Measurements from ENCODE around the gene CRY2. TPM values are rescaled to one million over a fixed set of nuclear protein-coding genes. Genes with fewer than 3 reads are reported as not detected.
"Not testable (repeated sequence)": the region's sequence is repeated elsewhere in the genome, so short reads cannot be mapped to it uniquely, and the experiment has no call there.

CRY2 gene
- total and polyA plus RNA-seq, 12 donors: 14.7 to 57.4 (median 28.8) TPM

DNA sequence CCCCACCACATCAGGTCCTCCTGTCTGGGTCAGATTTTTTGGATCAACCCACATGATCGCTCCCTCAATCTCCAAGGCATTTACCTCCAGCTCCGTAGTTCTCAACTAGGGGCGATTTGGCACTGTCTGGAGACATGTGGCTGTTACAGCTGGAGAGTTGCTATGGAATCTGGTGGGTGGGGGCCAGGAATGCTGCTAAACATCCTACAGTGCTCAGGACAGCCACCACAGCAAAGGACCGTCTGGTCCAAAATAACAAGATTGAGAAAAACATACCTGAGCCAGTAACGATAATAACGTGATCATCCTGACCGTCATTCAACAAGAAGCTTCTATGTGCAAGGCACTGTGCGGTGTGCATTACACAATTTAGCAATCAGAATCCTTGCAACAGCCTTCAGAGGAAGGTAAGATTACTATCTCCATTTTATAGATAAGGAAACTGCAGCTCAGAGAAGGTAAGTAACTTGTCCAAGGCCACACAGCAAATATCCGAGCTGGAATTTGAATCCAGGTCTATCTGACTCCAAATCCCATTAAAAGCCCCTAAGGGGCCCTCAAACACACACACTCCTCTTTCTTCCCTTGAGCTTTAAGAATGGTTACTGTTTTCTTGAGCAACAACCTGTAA lies 14.3 kb upstream of the CRY2 start:
- WGBS, 4 donors: 73 to 80% (median 76%) methylated on average over 9 of the region's 9 CpGs
- Histone ChIP-seq H3K36me3 (replicated peaks in 1 of 2) (no peaks in the 10 kb centered on the region), H3K27ac (no peak overlapping the region), H3K4me1 (replicated peaks in 1 of 2) (no peaks in the 10 kb centered on the region), H3K27me3 (no peaks in the 10 kb centered on the region), H3K4me3 (no peak overlapping the region), H3K9me3 (replicated peaks in 1 of 3) (no peaks in the 10 kb centered on the region)
- no peak for TF ChIP-seq POLR2A (IDR thresholded peaks at IDR 0.05)
- TF ChIP-seq, protein P1, sequence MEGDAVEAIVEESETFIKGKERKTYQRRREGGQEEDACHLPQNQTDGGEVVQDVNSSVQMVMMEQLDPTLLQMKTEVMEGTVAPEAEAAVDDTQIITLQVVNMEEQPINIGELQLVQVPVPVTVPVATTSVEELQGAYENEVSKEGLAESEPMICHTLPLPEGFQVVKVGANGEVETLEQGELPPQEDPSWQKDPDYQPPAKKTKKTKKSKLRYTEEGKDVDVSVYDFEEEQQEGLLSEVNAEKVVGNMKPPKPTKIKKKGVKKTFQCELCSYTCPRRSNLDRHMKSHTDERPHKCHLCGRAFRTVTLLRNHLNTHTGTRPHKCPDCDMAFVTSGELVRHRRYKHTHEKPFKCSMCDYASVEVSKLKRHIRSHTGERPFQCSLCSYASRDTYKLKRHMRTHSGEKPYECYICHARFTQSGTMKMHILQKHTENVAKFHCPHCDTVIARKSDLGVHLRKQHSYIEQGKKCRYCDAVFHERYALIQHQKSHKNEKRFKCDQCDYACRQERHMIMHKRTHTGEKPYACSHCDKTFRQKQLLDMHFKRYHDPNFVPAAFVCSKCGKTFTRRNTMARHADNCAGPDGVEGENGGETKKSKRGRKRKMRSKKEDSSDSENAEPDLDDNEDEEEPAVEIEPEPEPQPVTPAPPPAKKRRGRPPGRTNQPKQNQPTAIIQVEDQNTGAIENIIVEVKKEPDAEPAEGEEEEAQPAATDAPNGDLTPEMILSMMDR (IDR thresholded peaks at IDR 0.05): no peak
- peak in 2 of 7 donors; percentile 4 to 13 for DNase-seq
- intact Hi-C loops (cut with DNase I): no loop called here

DNA sequence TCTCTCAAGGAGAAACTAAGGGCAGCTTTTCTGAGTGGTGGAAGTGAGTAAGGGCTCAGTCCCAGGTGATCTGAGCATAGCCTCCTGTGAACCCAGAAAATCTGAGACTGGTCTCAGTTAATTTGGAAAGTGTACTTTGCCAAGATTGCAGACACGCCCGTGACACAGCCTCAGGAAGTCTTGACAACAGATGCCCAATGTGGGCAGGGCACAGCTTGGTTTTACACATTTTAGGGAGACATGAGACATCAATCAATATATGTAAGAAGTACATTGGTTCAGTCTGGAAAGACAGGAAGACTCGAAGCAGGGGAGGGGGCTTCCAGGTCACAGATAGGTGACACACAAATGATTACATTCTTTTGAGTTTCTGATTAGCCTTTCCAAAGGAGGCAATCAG lies 13.5 kb upstream of the CRY2 start:
- no peaks in the 10 kb centered on the region for H3K27me3 ChIP-seq
- intact Hi-C loops (cut with DNase I): no loop called here
- WGBS, 4 donors: 49 to 66% (median 58%) methylated on average over 3 of the region's 3 CpGs
- no peaks in the 10 kb centered on the region for H3K9me3 ChIP-seq (replicated peaks in 1 of 3)
- TF ChIP-seq POLR2A (IDR thresholded peaks at IDR 0.05): no peak
- TF ChIP-seq, protein P1 (IDR thresholded peaks at IDR 0.05): no peak
- H3K4me3 ChIP-seq: no peak overlapping the region
- H3K27ac ChIP-seq: no peak overlapping the region
- DNase-seq: peak in 2 of 7 donors; percentile 3 to 31
- H3K4me1 ChIP-seq (replicated peaks in 1 of 2): no peaks in the 10 kb centered on the region
- H3K36me3 ChIP-seq (replicated peaks in 1 of 2): no peaks in the 10 kb centered on the region

DNA sequence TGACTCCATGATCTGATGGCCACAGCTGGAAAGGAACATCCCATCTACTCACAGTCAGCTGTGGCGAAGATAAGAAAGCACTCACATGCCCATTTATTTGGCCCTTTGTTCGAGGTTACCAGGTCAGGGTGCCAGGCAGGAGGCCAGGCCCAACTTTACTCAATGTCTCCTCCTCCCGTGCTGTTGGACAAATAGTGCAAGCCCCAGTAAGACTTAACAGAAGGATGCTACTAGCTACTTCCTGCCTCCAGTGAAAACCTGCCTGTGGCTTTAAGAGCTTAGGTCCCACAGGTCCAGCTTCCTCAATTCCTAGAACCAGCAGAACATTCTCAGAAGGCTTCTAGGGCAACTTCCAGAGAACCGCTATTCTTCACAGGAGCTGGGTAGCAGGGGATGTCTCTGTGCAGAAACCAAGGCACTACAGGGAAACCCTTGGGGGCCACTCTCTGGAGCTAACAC lies 12.9 kb upstream of the CRY2 start:
- intact Hi-C loops (cut with DNase I): no loop called here
- H3K4me1 ChIP-seq (replicated peaks in 1 of 2): no peaks in the 10 kb centered on the region
- no peak overlapping the region for H3K27ac ChIP-seq
- no peak overlapping the region for H3K4me3 ChIP-seq
- no peaks in the 10 kb centered on the region for H3K9me3 ChIP-seq (replicated peaks in 1 of 3)
- no peaks in the 10 kb centered on the region for H3K27me3 ChIP-seq
- TF ChIP-seq POLR2A (IDR thresholded peaks at IDR 0.05): no peak
- TF ChIP-seq, protein P1 (IDR thresholded peaks at IDR 0.05): no peak
- H3K36me3 ChIP-seq (replicated peaks in 1 of 2): no peaks in the 10 kb centered on the region
- peak in 2 of 7 donors; percentile 15 to 27 for DNase-seq
- 29 to 40% (median 30%) methylated on average over 4 of the region's 4 CpGs for WGBS, 4 donors

DNA sequence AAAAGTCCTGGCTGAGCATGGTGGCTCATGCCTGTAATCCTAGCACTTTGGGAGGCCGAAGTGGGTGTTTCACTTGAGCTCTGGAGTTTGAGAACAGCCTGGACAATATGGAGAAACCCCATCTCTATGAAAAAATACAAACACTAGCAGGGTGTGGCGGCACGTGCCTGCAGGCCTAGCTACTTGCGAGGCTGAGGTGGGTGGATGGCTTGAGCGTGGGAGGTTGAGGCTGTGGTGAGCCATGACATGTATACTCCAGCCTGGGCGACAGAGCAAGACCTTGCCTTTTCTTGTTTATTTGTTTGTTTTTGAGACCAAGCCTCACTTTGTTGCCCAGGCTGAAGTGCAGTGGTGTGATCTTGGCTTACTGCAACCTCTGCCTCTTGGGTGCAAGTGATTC lies 8.1 kb upstream of the CRY2 start:
- H3K4me3 ChIP-seq: no peak overlapping the region
- peaks cover 0 to 8% of the 10 kb centered on the region in 2 donors for H3K4me1 ChIP-seq (replicated peaks in 1 of 2)
- intact Hi-C loops (cut with DNase I): no loop called here
- no peaks in the 10 kb centered on the region for H3K27me3 ChIP-seq
- DNase-seq: no peak
- 87 to 93% (median 90%) methylated on average over 6 of the region's 6 CpGs for WGBS, 4 donors
- no peaks in the 10 kb centered on the region for H3K36me3 ChIP-seq (replicated peaks in 1 of 2)
- no peaks in the 10 kb centered on the region for H3K9me3 ChIP-seq (replicated peaks in 1 of 3)
- TF ChIP-seq, protein P1 (IDR thresholded peaks at IDR 0.05): no peak
- no peak for TF ChIP-seq POLR2A (IDR thresholded peaks at IDR 0.05)
- H3K27ac ChIP-seq: no peak overlapping the region

DNA sequence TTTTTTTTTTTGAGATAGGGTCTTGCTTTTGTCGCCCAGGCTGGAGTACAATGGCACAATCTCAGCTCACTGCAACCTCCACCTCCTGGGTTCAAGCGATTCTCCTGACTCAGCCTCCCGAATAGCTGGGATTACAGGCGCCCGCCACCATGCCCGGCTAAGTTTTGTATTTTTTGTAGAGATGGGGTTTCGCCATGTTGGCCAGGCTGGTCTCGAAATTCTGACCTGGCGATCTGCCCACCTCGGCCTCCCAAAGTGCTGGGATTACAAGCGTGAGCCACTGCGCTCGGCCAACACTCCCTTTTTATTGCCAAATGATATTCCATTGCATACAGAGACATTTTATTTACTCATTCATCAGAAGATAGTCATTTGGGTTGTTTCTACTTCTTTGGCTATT lies 7.0 kb upstream of the CRY2 start:
- 85 to 93% (median 88%) methylated on average over 13 of the region's 13 CpGs for whole genome bisulfite sequencing, 4 donors
- not testable (repeated sequence) for DNase-seq

More for the DNA sequence above, 7.0 kb upstream of the CRY2 start:
- H3K9me3 ChIP-seq (replicated peaks in 1 of 3); H3K4me3 ChIP-seq; H3K4me1 ChIP-seq (replicated peaks in 1 of 2); H3K27me3 ChIP-seq; H3K27ac ChIP-seq; intact Hi-C loops (cut with DNase I); H3K36me3 ChIP-seq (replicated peaks in 1 of 2): not testable (repeated sequence)
